Measurements from ENCODE around the gene HNRNPL. TPM values are rescaled to one million over a fixed set of nuclear protein-coding genes. Genes with fewer than 3 reads are reported as not detected.
A peak's percentile ranks its signal among the peaks of the same experiment; 100 is the strongest.
"Not testable (repeated sequence)": the region's sequence is repeated elsewhere in the genome, so short reads cannot be mapped to it uniquely, and the experiment has no call there.

HNRNPL gene
- total and polyA plus RNA-seq, 8 donors, result 111 to 242 (median 153) TPM

GRCh38 chr19:38819231-38819920 is 30.4 kb downstream of the HNRNPL start:
- TF ChIP-seq CTCF (IDR thresholded peaks at IDR 0.05) (no peak), EP300 (IDR thresholded peaks at IDR 0.05) (no peak), POLR2AphosphoS5 (IDR thresholded peaks at IDR 0.05) (peak in 1 of 3 donors; percentile 25), POLR2A (IDR thresholded peaks at IDR 0.05) (no peak)
- WGBS, 5 donors, result 65 to 82% (median 77%) methylated on average over 13 of the region's 13 CpGs
- peaks cover 6 to 15% (median 10%) of the 10 kb centered on the region in 4 donors for H3K4me1 ChIP-seq
- no peaks in the 10 kb centered on the region for H3K27me3 ChIP-seq
- peaks cover 48 to 93% (median 81%) of the 10 kb centered on the region in 4 donors for H3K36me3 ChIP-seq
- DNase-seq, result peak; percentile 49 to 71
- peak overlapping the region in 2 of 5 donors; percentile 15 to 24 for H3K27ac ChIP-seq
- intact Hi-C loops (cut with DNase I; ENCODE audit: low total_unique reads), result no loop called here
- no peak overlapping the region for H3K4me3 ChIP-seq
- no peaks in the 10 kb centered on the region for H3K9me3 ChIP-seq

GRCh38 chr19:38817081-38817480 is 32.7 kb downstream of the HNRNPL start:
- no peak for DNase-seq
- Histone ChIP-seq H3K4me3 (no peak overlapping the region), H3K9me3 (no peaks in the 10 kb centered on the region), H3K4me1 (peaks cover 6 to 17% (median 11%) of the 10 kb centered on the region in 4 donors), H3K27me3 (no peaks in the 10 kb centered on the region), H3K36me3 (peaks cover 33 to 73% (median 62%) of the 10 kb centered on the region in 4 donors), H3K27ac (peak overlapping the region in 1 of 5 donors; percentile 4)
- intact Hi-C loops (cut with DNase I; ENCODE audit: low total_unique reads), result no loop called here
- TF ChIP-seq EP300 (IDR thresholded peaks at IDR 0.05), result no peak
- TF ChIP-seq POLR2A (IDR thresholded peaks at IDR 0.05), result no peak
- TF ChIP-seq POLR2AphosphoS5 (IDR thresholded peaks at IDR 0.05), result no peak
- TF ChIP-seq CTCF (IDR thresholded peaks at IDR 0.05), result no peak
- 91 to 100% (median 98%) methylated on average over 7 to 15 of the region's 15 CpGs for WGBS, 5 donors

GRCh38 chr19:38816131-38816750 is 33.5 kb downstream of the HNRNPL start:
- no peak overlapping the region for H3K4me3 ChIP-seq
- peaks cover 30 to 65% (median 54%) of the 10 kb centered on the region in 4 donors for H3K36me3 ChIP-seq
- intact Hi-C loops (cut with DNase I; ENCODE audit: low total_unique reads), result no loop called here
- H3K27ac ChIP-seq, result no peak overlapping the region
- H3K4me1 ChIP-seq, result peaks cover 6 to 16% (median 11%) of the 10 kb centered on the region in 4 donors
- no peak for DNase-seq
- 94 to 98% (median 96%) methylated on average over 18 of the region's 18 CpGs for WGBS, 5 donors
- H3K27me3 ChIP-seq, result no peaks in the 10 kb centered on the region
- no peak for TF ChIP-seq CTCF (IDR thresholded peaks at IDR 0.05)
- no peak for TF ChIP-seq POLR2A (IDR thresholded peaks at IDR 0.05)
- no peak for TF ChIP-seq POLR2AphosphoS5 (IDR thresholded peaks at IDR 0.05)
- no peak for TF ChIP-seq EP300 (IDR thresholded peaks at IDR 0.05)
- H3K9me3 ChIP-seq, result no peaks in the 10 kb centered on the region

GRCh38 chr19:38815059-38816001 is 34.5 kb downstream of the HNRNPL start:
- no peak overlapping the region for H3K4me3 ChIP-seq
- DNase-seq, result no peak
- H3K27me3 ChIP-seq, result no peaks in the 10 kb centered on the region
- peaks cover 30 to 56% (median 45%) of the 10 kb centered on the region in 4 donors for H3K36me3 ChIP-seq
- H3K27ac ChIP-seq, result peak overlapping the region in 1 of 5 donors; percentile 76
- TF ChIP-seq EP300 (IDR thresholded peaks at IDR 0.05), result no peak
- TF ChIP-seq POLR2AphosphoS5 (IDR thresholded peaks at IDR 0.05), result no peak
- no peak for TF ChIP-seq POLR2A (IDR thresholded peaks at IDR 0.05)
- TF ChIP-seq CTCF (IDR thresholded peaks at IDR 0.05), result no peak
- H3K9me3 ChIP-seq, result no peaks in the 10 kb centered on the region
- H3K4me1 ChIP-seq, result peaks cover 6 to 10% (median 7%) of the 10 kb centered on the region in 4 donors
- WGBS, 5 donors, result 80 to 89% (median 83%) methylated on average over 26 to 34 of the region's 34 CpGs
- intact Hi-C loops (cut with DNase I; ENCODE audit: low total_unique reads), result no loop called here

- DNase-seq; H3K27me3 ChIP-seq; H3K9me3 ChIP-seq; intact Hi-C loops (cut with DNase I; ENCODE audit: low total_unique reads); H3K4me3 ChIP-seq; H3K4me1 ChIP-seq: not testable (repeated sequence)
- 79 to 87% (median 83%) methylated on average over 2 of the region's 2 CpGs for WGBS, 5 donors
- Histone ChIP-seq H3K27ac (peak overlapping the region in 2 of 5 donors; percentile 76 to 80), H3K36me3 (peaks cover 30 to 46% (median 41%) of the 10 kb centered on the region in 4 donors)
These were observed 35.9 kb downstream of the HNRNPL start for GRCh38 chr19:38813932-38814331.
